ENCODE results near the gene PXYLP1. TPM values are rescaled to one million over a fixed set of nuclear protein-coding genes. Genes with fewer than 3 reads are reported as not detected.

PXYLP1 gene
- total RNA-seq, 2 experiments from 2014 or later: 21.2 to 22.6 TPM

DNA sequence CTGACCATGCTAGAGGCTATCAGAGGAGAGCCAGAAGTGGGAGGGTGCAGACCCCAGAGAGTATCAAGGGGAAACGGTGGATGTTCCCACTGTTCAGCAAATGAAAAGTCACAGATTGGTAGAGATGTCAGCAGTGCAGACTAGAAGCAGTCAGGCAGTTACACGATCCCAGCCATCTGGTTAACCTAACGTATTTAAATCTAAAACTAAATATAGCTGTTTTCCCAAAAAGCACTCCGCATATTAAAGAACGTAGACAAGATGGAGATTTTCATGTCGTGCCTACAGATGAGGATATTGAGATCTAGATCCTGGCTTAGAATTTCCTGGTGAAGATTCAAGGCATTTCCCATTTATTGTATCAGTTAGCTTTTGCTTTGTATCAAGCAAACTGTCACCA lies 25.2 kb downstream of the PXYLP1 start:
- Mint-ChIP-seq H3K4me1 (ENCODE audit: low read depth) (peaks cover 59% of the 10 kb centered on the region), H3K4me3 (no peak overlapping the region), H3K27ac (no peak overlapping the region), H3K9me3 (no peaks in the 10 kb centered on the region), H3K36me3 (ENCODE audit: low read depth) (peaks cover 35% of the 10 kb centered on the region), H3K27me3 (no peaks in the 10 kb centered on the region)
- ChIA-PET POLR2A (interaction anchor here (3.8 to 5.5 kb wide), 2 partner anchors 10 to 25 kb away, joined by 42 to 56 read pairs; partner anchors contain the start of gene PXYLP1), CTCF (interaction anchor here (1.3 to 4.0 kb wide), 3 partner anchors 11 to 58 kb away, joined by 3 to 44 read pairs (median 4); partner anchors contain the start of gene PXYLP1)
- intact Hi-C loops (cut with DNase I, micrococcal nuclease): loop anchor here (1.0 to 5.0 kb wide), 3 partner anchors 18 to 65 kb away; partner anchors contain the start of gene PXYLP1 (in 1 of the 2)
- Histone ChIP-seq H3K4me3 (ENCODE audit: low read length) (no peak overlapping the region), H3K27me3 (ENCODE audit: control insufficient read depth in 1 of 2, insufficient read depth in 2 of 2, low read length in 2 of 2) (no peaks in the 10 kb centered on the region), H3K9me3 (ENCODE audit: control insufficient read depth in 1 of 2, insufficient read depth in 1 of 2, low read length in 2 of 2) (no peaks in the 10 kb centered on the region), H3K27ac (ENCODE audit: low read depth in 1 of 2, low read length in 2 of 2) (no peak overlapping the region), H3K36me3 (ENCODE audit: insufficient read depth, low read length) (peaks cover 16% of the 10 kb centered on the region), H3K4me1 (ENCODE audit: insufficient read depth, low read length) (peaks cover 22% of the 10 kb centered on the region)
- TF ChIP-seq, protein P1, sequence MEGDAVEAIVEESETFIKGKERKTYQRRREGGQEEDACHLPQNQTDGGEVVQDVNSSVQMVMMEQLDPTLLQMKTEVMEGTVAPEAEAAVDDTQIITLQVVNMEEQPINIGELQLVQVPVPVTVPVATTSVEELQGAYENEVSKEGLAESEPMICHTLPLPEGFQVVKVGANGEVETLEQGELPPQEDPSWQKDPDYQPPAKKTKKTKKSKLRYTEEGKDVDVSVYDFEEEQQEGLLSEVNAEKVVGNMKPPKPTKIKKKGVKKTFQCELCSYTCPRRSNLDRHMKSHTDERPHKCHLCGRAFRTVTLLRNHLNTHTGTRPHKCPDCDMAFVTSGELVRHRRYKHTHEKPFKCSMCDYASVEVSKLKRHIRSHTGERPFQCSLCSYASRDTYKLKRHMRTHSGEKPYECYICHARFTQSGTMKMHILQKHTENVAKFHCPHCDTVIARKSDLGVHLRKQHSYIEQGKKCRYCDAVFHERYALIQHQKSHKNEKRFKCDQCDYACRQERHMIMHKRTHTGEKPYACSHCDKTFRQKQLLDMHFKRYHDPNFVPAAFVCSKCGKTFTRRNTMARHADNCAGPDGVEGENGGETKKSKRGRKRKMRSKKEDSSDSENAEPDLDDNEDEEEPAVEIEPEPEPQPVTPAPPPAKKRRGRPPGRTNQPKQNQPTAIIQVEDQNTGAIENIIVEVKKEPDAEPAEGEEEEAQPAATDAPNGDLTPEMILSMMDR (IDR thresholded peaks at IDR 0.05): no peak
- no peak for ATAC-seq (ENCODE audit: poor library complexity)
- DNase-seq: no peak

DNA sequence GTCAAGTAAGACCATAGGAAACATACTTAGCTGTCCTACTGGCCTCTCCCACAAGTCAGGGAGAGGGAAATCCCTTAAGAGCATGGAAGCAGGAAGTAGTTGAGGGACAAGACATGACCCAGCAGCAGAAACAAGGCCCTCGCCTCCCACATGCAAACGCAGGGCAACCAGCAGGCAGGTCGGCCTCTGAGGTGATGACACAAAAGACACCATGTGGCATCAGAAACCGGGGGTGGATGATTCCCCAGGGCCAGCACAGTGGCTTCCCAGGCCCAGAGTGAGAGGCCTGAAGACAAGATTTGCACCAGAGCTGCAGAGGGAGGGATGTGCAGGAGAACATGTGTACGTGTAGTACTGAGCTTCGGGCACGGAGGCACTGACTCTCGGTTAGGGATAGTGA lies 26.3 kb downstream of the PXYLP1 start:
- ChIA-PET CTCF (interaction anchor here (2.1 kb wide), 1 partner anchor 26 kb away, joined by 7 read pairs; the partner anchor contains the start of gene PXYLP1), POLR2A (interaction anchor here (1.0 to 5.5 kb wide), 2 partner anchors 9 to 22 kb away, joined by 3 to 42 read pairs; no protein-coding TSS in a partner anchor)
- peaks cover 44% of the 10 kb centered on the region for H3K36me3 Mint-ChIP-seq (ENCODE audit: low read depth)
- H3K27ac ChIP-seq (ENCODE audit: low read depth in 1 of 2, low read length in 2 of 2): no peak overlapping the region
- H3K4me1 Mint-ChIP-seq (ENCODE audit: low read depth): peaks cover 52% of the 10 kb centered on the region
- H3K9me3 Mint-ChIP-seq: no peaks in the 10 kb centered on the region
- peaks cover 22% of the 10 kb centered on the region for H3K4me1 ChIP-seq (ENCODE audit: insufficient read depth, low read length)
- DNase-seq: no peak
- no peaks in the 10 kb centered on the region for H3K9me3 ChIP-seq (ENCODE audit: control insufficient read depth in 1 of 2, insufficient read depth in 1 of 2, low read length in 2 of 2)
- no peak overlapping the region for H3K4me3 Mint-ChIP-seq
- no peak overlapping the region for H3K27ac Mint-ChIP-seq
- TF ChIP-seq, protein P1 (IDR thresholded peaks at IDR 0.05): no peak
- peaks cover 14% of the 10 kb centered on the region for H3K36me3 ChIP-seq (ENCODE audit: insufficient read depth, low read length)
- H3K4me3 ChIP-seq (ENCODE audit: low read length): no peak overlapping the region
- no peak for ATAC-seq (ENCODE audit: poor library complexity)
- intact Hi-C loops (cut with DNase I, micrococcal nuclease): loop anchor here (2.0 to 5.0 kb wide), 2 partner anchors 19 to 66 kb away; no protein-coding TSS in a partner anchor
- no peaks in the 10 kb centered on the region for H3K27me3 Mint-ChIP-seq
- H3K27me3 ChIP-seq (ENCODE audit: control insufficient read depth in 1 of 2, insufficient read depth in 2 of 2, low read length in 2 of 2): no peaks in the 10 kb centered on the region

DNA sequence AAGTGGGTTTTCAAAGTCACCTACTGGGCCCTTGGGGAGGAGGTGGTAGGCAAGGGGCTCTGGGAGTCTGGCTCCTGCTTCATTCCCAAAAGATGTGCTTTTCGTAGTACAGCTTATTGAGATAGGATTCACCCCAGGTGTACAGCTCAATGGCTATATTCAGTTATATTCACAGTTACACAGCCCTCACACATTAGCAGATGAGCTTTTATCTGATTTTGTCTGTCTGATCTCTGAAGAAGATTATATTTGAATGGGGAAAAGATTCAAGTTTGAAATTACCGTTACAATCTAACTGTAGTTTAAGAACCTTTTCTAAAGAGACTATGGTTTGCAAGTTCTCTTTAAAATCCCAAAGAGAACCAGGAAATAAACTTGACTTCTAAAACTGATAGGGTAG lies 27.3 kb downstream of the PXYLP1 start:
- H3K9me3 Mint-ChIP-seq: no peaks in the 10 kb centered on the region
- Histone ChIP-seq H3K27ac (ENCODE audit: low read depth in 1 of 2, low read length in 2 of 2) (no peak overlapping the region), H3K4me3 (ENCODE audit: low read length) (no peak overlapping the region), H3K9me3 (ENCODE audit: control insufficient read depth in 1 of 2, insufficient read depth in 1 of 2, low read length in 2 of 2) (no peaks in the 10 kb centered on the region), H3K4me1 (ENCODE audit: insufficient read depth, low read length) (peaks cover 22% of the 10 kb centered on the region), H3K36me3 (ENCODE audit: insufficient read depth, low read length) (peaks cover 14% of the 10 kb centered on the region), H3K27me3 (ENCODE audit: control insufficient read depth in 1 of 2, insufficient read depth in 2 of 2, low read length in 2 of 2) (no peaks in the 10 kb centered on the region)
- intact Hi-C loops (cut with DNase I, micrococcal nuclease): loop anchor here in 1 of 2 experiments (5.0 kb wide), 1 partner anchor 67 kb away; no protein-coding TSS in a partner anchor
- ATAC-seq (ENCODE audit: poor library complexity) (no peak), DNase-seq (no peak)
- POLR2A ChIA-PET: interaction anchor here (0.9 to 5.5 kb wide), 3 partner anchors 8 to 27 kb away, joined by 3 to 42 read pairs (median 11); partner anchors contain the start of gene PXYLP1
- TF ChIP-seq, protein P1 (IDR thresholded peaks at IDR 0.05): no peak
- H3K27me3 Mint-ChIP-seq: no peaks in the 10 kb centered on the region
- H3K27ac Mint-ChIP-seq: no peak overlapping the region
- H3K4me3 Mint-ChIP-seq: no peak overlapping the region
- peaks cover 47% of the 10 kb centered on the region for H3K4me1 Mint-ChIP-seq (ENCODE audit: low read depth)
- peaks cover 54% of the 10 kb centered on the region for H3K36me3 Mint-ChIP-seq (ENCODE audit: low read depth)
- CTCF ChIA-PET: interaction anchor here (0.7 to 2.1 kb wide), 2 partner anchors 27 to 1136 kb away, joined by 3 to 7 read pairs; partner anchors contain the start of gene PXYLP1
